HS-5 (cell line): ENCODE results near the gene CCL24.
A peak's percentile ranks its signal among the peaks of the same experiment; 100 is the strongest.
"Not testable (repeated sequence)": the region's sequence is repeated elsewhere in the genome, so short reads cannot be mapped to it uniquely, and the experiment has no call there.

Experiments used
- DNase-seq: peaks from one replicate; pipeline ENCODE4 v3.0.0-alpha.2; 2012; ENCODE audit warnings: low read depth

Gene CCL24

GRCh38 chr7:75813781-75814236, at the start of gene CCL24:
CCL24 (minus strand) TSS chr7:75813806; CDS start chr7:75813715, 91 bp downstream.
- DNase-seq = no peak

GRCh38 chr7:75861636-75862035, 48.0 kb upstream of the CCL24 start:
- no peak for DNase-seq

- no peak for DNase-seq
Observed at GRCh38 chr7:75858410-75858809, 44.8 kb upstream of the CCL24 start.

GRCh38 chr7:75856536-75856935, 42.9 kb upstream of the CCL24 start:
- no peak for DNase-seq

GRCh38 chr7:75854813-75855345, 41.3 kb upstream of the CCL24 start:
- DNase-seq = not testable (repeated sequence)

GRCh38 chr7:75854233-75854632, 40.6 kb upstream of the CCL24 start:
- DNase-seq = no peak

GRCh38 chr7:75850235-75850634, 36.6 kb upstream of the CCL24 start:
- DNase-seq = no peak

GRCh38 chr7:75849573-75849972, 36.0 kb upstream of the CCL24 start:
- no peak for DNase-seq

GRCh38 chr7:75847707-75848106, 34.1 kb upstream of the CCL24 start:
- DNase-seq = no peak

GRCh38 chr7:75845132-75845531, 31.5 kb upstream of the CCL24 start:
- not testable (repeated sequence) for DNase-seq

- no peak for DNase-seq
Observed at GRCh38 chr7:75844158-75844557, 30.6 kb upstream of the CCL24 start.

- DNase-seq = no peak
Observed at GRCh38 chr7:75843613-75844116, 30.1 kb upstream of the CCL24 start.

- peak; percentile 74 for DNase-seq
Observed at GRCh38 chr7:75842836-75843446, 29.3 kb upstream of the CCL24 start.

GRCh38 chr7:75840029-75840428, 26.4 kb upstream of the CCL24 start:
- DNase-seq = no peak

GRCh38 chr7:75838281-75838930, 24.8 kb upstream of the CCL24 start:
- DNase-seq = not testable (repeated sequence)

GRCh38 chr7:75836798-75837197, 23.2 kb upstream of the CCL24 start:
- DNase-seq = no peak

- no peak for DNase-seq
Observed at GRCh38 chr7:75835688-75836285, 22.2 kb upstream of the CCL24 start.

GRCh38 chr7:75833662-75834061, 20.1 kb upstream of the CCL24 start:
- not testable (repeated sequence) for DNase-seq

- DNase-seq = no peak
Observed at GRCh38 chr7:75830978-75831377, 17.4 kb upstream of the CCL24 start.

- DNase-seq = not testable (repeated sequence)
Observed at GRCh38 chr7:75829656-75830055, 16.1 kb upstream of the CCL24 start.

- no peak for DNase-seq
Observed at GRCh38 chr7:75823198-75823910, 9.7 kb upstream of the CCL24 start.

- DNase-seq = no peak
Observed at GRCh38 chr7:75820688-75821087, 7.1 kb upstream of the CCL24 start.
